ENCODE data around the gene TOMM7. TPM values are rescaled to one million over a fixed set of nuclear protein-coding genes. Genes with fewer than 3 reads are reported as not detected.

The TOMM7 gene
- total RNA-seq, 1 experiment from 2014 or later, result 325 TPM

DNA sequence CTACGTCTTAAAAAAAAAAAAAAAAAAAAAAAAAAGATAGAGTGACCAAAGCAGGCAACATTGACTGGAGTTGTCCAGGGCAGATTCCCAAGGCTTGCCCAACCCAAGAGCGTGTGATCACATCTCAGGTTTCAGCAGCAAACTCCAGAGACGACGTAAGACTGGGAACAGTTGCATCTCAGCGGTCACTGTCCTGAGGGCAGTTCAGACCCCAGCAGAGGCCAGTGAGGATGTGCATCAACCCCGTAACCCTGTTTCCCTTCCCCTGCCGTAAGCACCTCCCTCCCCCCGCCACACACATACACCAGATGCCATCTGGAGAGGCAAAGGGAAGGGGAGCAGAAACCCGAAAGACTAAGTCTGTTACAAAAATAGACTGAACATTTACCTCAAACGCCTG is 19.3 kb upstream of the TOMM7 start:
- Histone ChIP-seq H3K27me3 (ENCODE audit: insufficient read depth, low read length) (no peaks in the 10 kb centered on the region), H3K79me2 (ENCODE audit: insufficient read depth, low read length) (no peaks in the 10 kb centered on the region), H3K4me3 (replicated peaks in 1 of 2; ENCODE audit: low read depth in 1 of 2, low read length in 2 of 2) (no peak overlapping the region), H3K4me1 (ENCODE audit: control insufficient read depth in 1 of 2, insufficient read depth in 2 of 2, low read length in 2 of 2) (no peaks in the 10 kb centered on the region), H3K9me3 (ENCODE audit: control insufficient read depth in 1 of 2, insufficient read depth in 1 of 2, low read depth in 1 of 2, low read length in 2 of 2) (no peaks in the 10 kb centered on the region), H4K20me1 (ENCODE audit: insufficient read depth) (no peaks in the 10 kb centered on the region), H3K9ac (ENCODE audit: low read length) (no peak overlapping the region), H3K36me3 (ENCODE audit: control insufficient read depth in 1 of 2, insufficient read depth in 2 of 2, low read length in 2 of 2) (no peaks in the 10 kb centered on the region), H3K4me2 (ENCODE audit: low read length) (no peak overlapping the region), H3K27ac (ENCODE audit: low read depth, low read length) (no peak overlapping the region), H3K9me2 (ENCODE audit: insufficient read depth) (no peaks in the 10 kb centered on the region), H2AFZ (ENCODE audit: low read depth, low read length, poor library complexity, severe bottlenecking) (no peak overlapping the region)
- intact Hi-C loops (cut with micrococcal nuclease), result no loop called here
- ATAC-seq (no peak), DNase-seq (ENCODE audit: low read depth, low spot score) (no peak)
- no TSS peak for BruUV-seq (replicated peaks)
- ChIA-PET CTCF (no interaction called here), RAD21 (ENCODE audit: low non-redundant PET in 1 of 2, low total read pairs in 2 of 2, uncharacterized antibody in 2 of 2, unreplicated experiment in 2 of 2) (no interaction called here), POLR2A (no interaction called here)
- TF ChIP-seq ZNF274 (IDR thresholded peaks at IDR 0.05; ENCODE audit: low read depth, low read length) (no peak), ELF1 (IDR thresholded peaks at IDR 0.05; ENCODE audit: borderline replicate concordance, low read depth) (no peak), FOSL1 (IDR thresholded peaks at IDR 0.05; ENCODE audit: low read depth) (no peak), ZFX (IDR thresholded peaks at IDR 0.05) (no peak), POLR2AphosphoS5 (IDR thresholded peaks at IDR 0.05; ENCODE audit: low read depth, low read length) (no peak), RAD21 (IDR thresholded peaks at IDR 0.05; ENCODE audit: low read depth) (no peak)

DNA sequence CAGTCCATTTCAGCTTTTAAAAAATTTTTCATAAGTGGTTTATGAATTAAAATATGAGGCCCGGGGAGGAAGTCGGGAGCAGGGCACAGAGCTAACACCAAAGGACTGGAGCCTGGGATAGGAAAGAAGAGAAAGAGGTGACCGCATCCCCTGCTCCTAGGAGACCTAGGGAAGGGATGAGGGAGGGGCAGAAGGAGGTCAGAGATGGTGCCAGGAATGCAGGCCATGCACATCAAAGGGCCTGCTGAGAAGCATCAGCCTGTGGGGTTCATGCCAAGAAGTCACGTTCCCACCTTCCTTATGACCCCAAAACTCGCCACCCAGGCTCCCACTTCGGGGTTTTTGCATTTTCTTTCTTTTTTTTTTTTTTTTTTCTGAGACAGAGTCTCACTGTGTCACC is 14.7 kb upstream of the TOMM7 start:
- no TSS peak for BruUV-seq (replicated peaks)

More for the DNA sequence above, 14.7 kb upstream of the TOMM7 start:
- ChIA-PET RAD21 (ENCODE audit: low non-redundant PET in 1 of 2, low total read pairs in 2 of 2, uncharacterized antibody in 2 of 2, unreplicated experiment in 2 of 2) (no interaction called here), POLR2A (no interaction called here), CTCF (interaction anchor here (1.2 kb wide), 1 partner anchor 10 kb away, joined by 4 read pairs; no protein-coding TSS in a partner anchor)
- Histone ChIP-seq H3K9me2 (ENCODE audit: insufficient read depth) (no peaks in the 10 kb centered on the region), H3K9me3 (ENCODE audit: control insufficient read depth in 1 of 2, insufficient read depth in 1 of 2, low read depth in 1 of 2, low read length in 2 of 2) (no peaks in the 10 kb centered on the region), H3K4me3 (replicated peaks in 1 of 2; ENCODE audit: low read depth in 1 of 2, low read length in 2 of 2) (no peak overlapping the region), H3K9ac (ENCODE audit: low read length) (no peak overlapping the region), H4K20me1 (ENCODE audit: insufficient read depth) (no peaks in the 10 kb centered on the region), H3K4me2 (ENCODE audit: low read length) (no peak overlapping the region), H2AFZ (ENCODE audit: low read depth, low read length, poor library complexity, severe bottlenecking) (no peak overlapping the region), H3K27me3 (ENCODE audit: insufficient read depth, low read length) (no peaks in the 10 kb centered on the region), H3K36me3 (ENCODE audit: control insufficient read depth in 1 of 2, insufficient read depth in 2 of 2, low read length in 2 of 2) (no peaks in the 10 kb centered on the region), H3K4me1 (ENCODE audit: control insufficient read depth in 1 of 2, insufficient read depth in 2 of 2, low read length in 2 of 2) (no peaks in the 10 kb centered on the region), H3K79me2 (ENCODE audit: insufficient read depth, low read length) (no peaks in the 10 kb centered on the region), H3K27ac (ENCODE audit: low read depth, low read length) (no peak overlapping the region)
- TF ChIP-seq SP1 (IDR thresholded peaks at IDR 0.05; ENCODE audit: low read depth) (no peak), EZH2 (IDR thresholded peaks at IDR 0.05) (no peak), FOSL1 (IDR thresholded peaks at IDR 0.05; ENCODE audit: low read depth) (no peak), YY1 (IDR thresholded peaks at IDR 0.05; ENCODE audit: extremely low read depth, insufficient replicate concordance, low read depth, low read length) (no peak), TCF7L2 (IDR thresholded peaks at IDR 0.05; ENCODE audit: borderline replicate concordance, extremely low read depth, insufficient read depth, insufficient read length) (no peak), SIN3A (IDR thresholded peaks at IDR 0.05; ENCODE audit: low read depth) (no peak)
- TF ChIP-seq, protein P1, sequence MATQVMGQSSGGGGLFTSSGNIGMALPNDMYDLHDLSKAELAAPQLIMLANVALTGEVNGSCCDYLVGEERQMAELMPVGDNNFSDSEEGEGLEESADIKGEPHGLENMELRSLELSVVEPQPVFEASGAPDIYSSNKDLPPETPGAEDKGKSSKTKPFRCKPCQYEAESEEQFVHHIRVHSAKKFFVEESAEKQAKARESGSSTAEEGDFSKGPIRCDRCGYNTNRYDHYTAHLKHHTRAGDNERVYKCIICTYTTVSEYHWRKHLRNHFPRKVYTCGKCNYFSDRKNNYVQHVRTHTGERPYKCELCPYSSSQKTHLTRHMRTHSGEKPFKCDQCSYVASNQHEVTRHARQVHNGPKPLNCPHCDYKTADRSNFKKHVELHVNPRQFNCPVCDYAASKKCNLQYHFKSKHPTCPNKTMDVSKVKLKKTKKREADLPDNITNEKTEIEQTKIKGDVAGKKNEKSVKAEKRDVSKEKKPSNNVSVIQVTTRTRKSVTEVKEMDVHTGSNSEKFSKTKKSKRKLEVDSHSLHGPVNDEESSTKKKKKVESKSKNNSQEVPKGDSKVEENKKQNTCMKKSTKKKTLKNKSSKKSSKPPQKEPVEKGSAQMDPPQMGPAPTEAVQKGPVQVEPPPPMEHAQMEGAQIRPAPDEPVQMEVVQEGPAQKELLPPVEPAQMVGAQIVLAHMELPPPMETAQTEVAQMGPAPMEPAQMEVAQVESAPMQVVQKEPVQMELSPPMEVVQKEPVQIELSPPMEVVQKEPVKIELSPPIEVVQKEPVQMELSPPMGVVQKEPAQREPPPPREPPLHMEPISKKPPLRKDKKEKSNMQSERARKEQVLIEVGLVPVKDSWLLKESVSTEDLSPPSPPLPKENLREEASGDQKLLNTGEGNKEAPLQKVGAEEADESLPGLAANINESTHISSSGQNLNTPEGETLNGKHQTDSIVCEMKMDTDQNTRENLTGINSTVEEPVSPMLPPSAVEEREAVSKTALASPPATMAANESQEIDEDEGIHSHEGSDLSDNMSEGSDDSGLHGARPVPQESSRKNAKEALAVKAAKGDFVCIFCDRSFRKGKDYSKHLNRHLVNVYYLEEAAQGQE (IDR thresholded peaks at IDR 0.05; ENCODE audit: low read depth), result no peak
- TF ChIP-seq, protein P2, sequence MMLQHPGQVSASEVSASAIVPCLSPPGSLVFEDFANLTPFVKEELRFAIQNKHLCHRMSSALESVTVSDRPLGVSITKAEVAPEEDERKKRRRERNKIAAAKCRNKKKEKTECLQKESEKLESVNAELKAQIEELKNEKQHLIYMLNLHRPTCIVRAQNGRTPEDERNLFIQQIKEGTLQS (IDR thresholded peaks at IDR 0.05), result no peak
- DNase-seq (ENCODE audit: low read depth, low spot score) (no peak), ATAC-seq (no peak)
- intact Hi-C loops (cut with micrococcal nuclease), result no loop called here
